IPS-18a (cell line): Measurements from ENCODE around the gene POLD1.

Experiments
- H3K27ac ChIP-seq: one replicate; pipeline ENCODE4 v1.5.1; 2013; ENCODE audit warnings: low read length
- H3K27me3 ChIP-seq: one replicate; pipeline ENCODE4 v1.6.1; 2013; ENCODE audit warnings: mild to moderate bottlenecking, low read length; ENCODE audit not compliant: control insufficient read depth, insufficient read depth
- H3K36me3 ChIP-seq: one replicate; pipeline ENCODE4 v1.6.1; 2013; ENCODE audit warnings: low read depth, low read length; ENCODE audit not compliant: control insufficient read depth
- H3K4me1 ChIP-seq: one replicate; pipeline ENCODE4 v1.6.1; 2013; ENCODE audit warnings: low read depth, low read length; ENCODE audit not compliant: control insufficient read depth
- H3K4me3 ChIP-seq: one replicate; pipeline ENCODE4 v1.5.1; 2013; ENCODE audit warnings: low read length
- H3K9ac ChIP-seq: one replicate; pipeline ENCODE4 v1.6.1; 2013; ENCODE audit warnings: mild to moderate bottlenecking, low read length, moderate library complexity
- H3K9me3 ChIP-seq: one replicate; pipeline ENCODE4 v1.6.1; 2013; ENCODE audit warnings: low read depth, low read length; ENCODE audit not compliant: control insufficient read depth

The POLD1 gene

DNA sequence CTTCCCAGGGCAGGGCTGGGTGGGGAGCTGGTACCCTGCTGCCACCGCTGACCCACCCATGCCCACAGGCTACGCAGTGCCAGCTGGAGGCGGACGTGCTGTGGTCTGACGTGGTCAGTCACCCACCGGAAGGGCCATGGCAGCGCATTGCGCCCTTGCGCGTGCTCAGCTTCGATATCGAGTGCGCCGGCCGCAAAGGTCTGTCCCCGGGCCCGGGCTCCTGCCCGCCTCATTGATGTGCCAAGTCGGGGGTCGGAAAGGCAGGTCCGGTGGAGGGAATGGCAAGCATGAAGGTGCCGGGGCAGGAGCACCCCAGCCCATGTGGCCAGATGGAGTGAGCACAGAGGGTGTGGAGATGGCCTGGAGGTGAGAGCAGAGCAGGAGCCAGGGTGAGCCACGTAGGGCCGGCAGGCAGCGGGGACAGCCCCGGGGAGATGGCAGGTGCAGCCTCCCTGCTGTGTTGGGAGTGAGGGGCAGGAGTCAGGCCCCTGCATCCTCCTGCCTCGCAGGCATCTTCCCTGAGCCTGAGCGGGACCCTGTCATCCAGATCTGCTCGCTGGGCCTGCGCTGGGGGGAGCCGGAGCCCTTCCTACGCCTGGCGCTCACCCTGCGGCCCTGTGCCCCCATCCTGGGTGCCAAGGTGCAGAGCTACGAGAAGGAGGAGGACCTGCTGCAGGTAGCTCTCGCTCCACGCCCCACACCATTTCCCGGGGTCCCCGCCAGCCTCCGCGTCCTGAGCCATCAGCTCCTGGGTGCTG lies 18.6 kb downstream of the POLD1 start:
- no peaks in the 10 kb centered on the region for H3K27me3 ChIP-seq
- H3K9me3 ChIP-seq, result no peaks in the 10 kb centered on the region
- H3K4me3 ChIP-seq, result no peak overlapping the region
- no peak overlapping the region for H3K27ac ChIP-seq
- no peaks in the 10 kb centered on the region for H3K4me1 ChIP-seq
- H3K9ac ChIP-seq, result no peak overlapping the region
- peaks cover 46% of the 10 kb centered on the region for H3K36me3 ChIP-seq

DNA sequence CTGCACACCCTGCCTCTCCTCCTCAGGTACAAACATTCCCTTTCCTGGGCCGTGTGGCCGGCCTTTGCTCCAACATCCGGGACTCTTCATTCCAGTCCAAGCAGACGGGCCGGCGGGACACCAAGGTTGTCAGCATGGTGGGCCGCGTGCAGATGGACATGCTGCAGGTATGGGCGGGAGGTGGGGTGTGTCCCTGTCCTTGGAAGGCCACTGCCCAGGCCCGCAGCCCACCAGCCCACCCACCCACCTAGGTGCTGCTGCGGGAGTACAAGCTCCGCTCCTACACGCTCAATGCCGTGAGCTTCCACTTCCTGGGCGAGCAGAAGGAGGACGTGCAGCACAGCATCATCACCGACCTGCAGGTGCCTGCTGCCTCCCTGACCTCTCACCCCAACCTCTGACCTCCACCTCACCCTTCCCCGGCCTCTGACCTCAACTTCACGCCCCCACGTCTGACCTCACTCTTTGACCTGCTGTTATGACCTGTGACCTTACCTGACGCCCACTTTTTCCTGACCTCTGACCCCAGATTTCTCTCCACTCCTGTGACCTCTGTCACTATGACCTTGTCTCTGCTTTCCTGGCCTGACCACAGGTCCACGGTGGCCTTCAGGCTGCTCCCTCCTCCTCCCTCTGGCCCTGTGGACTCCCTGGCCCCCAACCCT lies 22.1 kb downstream of the POLD1 start:
- Histone ChIP-seq H3K27ac (no peak overlapping the region), H3K4me1 (no peaks in the 10 kb centered on the region), H3K9ac (no peak overlapping the region), H3K36me3 (peaks cover 58% of the 10 kb centered on the region), H3K27me3 (no peaks in the 10 kb centered on the region), H3K9me3 (no peaks in the 10 kb centered on the region), H3K4me3 (no peak overlapping the region)

DNA sequence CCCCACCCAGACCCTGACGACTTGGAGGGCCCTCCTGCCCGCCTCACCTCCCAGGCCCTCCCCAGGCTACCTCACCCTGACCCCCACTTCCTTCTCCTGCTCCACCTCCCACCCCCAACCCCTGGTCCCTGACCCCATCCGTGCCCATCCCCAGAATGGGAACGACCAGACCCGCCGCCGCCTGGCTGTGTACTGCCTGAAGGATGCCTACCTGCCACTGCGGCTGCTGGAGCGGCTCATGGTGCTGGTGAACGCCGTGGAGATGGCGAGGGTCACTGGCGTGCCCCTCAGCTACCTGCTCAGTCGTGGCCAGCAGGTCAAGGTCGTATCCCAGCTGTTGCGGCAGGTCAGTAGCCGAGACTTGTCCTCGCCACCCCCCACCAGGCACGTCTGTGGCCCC lies 22.7 kb downstream of the POLD1 start:
- H3K4me3 ChIP-seq, result no peak overlapping the region
- H3K4me1 ChIP-seq, result no peaks in the 10 kb centered on the region
- H3K9ac ChIP-seq, result no peak overlapping the region
- H3K9me3 ChIP-seq, result no peaks in the 10 kb centered on the region
- H3K27ac ChIP-seq, result no peak overlapping the region
- H3K36me3 ChIP-seq, result peaks cover 58% of the 10 kb centered on the region
- H3K27me3 ChIP-seq, result no peaks in the 10 kb centered on the region

DNA sequence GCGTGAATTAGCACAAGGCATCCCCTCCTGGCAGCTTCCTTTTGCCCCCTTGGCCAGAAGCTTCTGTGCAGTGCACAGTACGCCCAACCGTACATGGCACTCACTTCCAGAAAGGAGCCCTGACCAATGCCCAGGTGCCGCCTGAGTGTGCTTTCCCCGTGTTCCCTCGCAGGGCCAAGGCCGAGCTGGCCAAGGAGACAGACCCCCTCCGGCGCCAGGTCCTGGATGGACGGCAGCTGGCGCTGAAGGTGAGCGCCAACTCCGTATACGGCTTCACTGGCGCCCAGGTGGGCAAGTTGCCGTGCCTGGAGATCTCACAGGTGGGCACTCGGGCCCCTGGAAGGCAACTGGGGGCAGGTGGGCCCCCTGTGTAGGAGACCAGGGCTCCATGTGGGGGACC lies 25.2 kb downstream of the POLD1 start:
- H3K9me3 ChIP-seq, result no peaks in the 10 kb centered on the region
- no peaks in the 10 kb centered on the region for H3K4me1 ChIP-seq
- no peak overlapping the region for H3K4me3 ChIP-seq
- H3K27ac ChIP-seq, result no peak overlapping the region
- H3K9ac ChIP-seq, result no peak overlapping the region
- no peaks in the 10 kb centered on the region for H3K27me3 ChIP-seq
- peaks cover 36% of the 10 kb centered on the region for H3K36me3 ChIP-seq

DNA sequence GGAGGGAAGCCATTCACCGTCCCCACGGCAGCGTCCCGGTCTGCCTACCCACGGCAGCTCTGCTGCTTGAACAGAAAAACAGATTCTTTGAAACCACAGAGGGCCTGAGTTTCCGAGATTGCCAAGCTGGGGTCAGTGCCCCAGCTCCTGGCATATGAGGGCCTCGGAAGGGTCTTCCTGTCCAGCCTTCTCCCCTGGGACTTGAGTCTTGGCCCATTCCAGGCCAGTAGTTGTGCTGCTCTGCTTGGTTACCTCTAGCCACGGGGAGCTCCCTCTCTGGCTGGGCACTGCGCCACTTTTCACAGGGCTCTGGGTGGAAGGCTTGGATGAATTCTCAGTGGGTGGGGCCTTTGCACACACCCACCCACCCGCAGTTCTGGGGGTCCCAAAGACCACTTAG lies 26.0 kb downstream of the POLD1 start:
- no peak overlapping the region for H3K4me3 ChIP-seq
- H3K27ac ChIP-seq, result no peak overlapping the region
- H3K27me3 ChIP-seq, result no peaks in the 10 kb centered on the region
- H3K36me3 ChIP-seq, result peaks cover 34% of the 10 kb centered on the region
- no peak overlapping the region for H3K9ac ChIP-seq
- no peaks in the 10 kb centered on the region for H3K4me1 ChIP-seq
- H3K9me3 ChIP-seq, result no peaks in the 10 kb centered on the region

DNA sequence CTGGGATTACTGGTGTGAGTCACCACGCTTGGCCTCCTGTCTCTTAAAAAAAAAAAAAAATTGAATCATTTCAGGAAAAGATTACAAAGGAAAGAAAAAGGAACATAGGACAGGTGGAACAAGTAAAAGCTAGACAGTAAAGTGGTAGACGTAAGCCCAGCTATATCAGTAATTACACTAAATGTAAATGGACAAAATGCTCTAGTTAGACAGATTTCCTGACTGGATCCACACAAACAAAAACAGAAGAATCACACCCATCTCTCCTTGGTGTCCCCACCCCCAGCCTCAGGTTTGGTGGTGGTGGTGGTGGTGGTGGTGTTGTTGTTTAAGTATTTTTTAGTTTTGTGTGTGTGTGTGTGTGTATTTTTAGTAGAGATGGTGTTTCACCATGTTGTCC lies 28.3 kb downstream of the POLD1 start:
- Histone ChIP-seq H3K4me1 (no peaks in the 10 kb centered on the region), H3K36me3 (peaks cover 17% of the 10 kb centered on the region), H3K9ac (no peak overlapping the region), H3K27me3 (no peaks in the 10 kb centered on the region), H3K27ac (no peak overlapping the region), H3K9me3 (no peaks in the 10 kb centered on the region), H3K4me3 (no peak overlapping the region)

DNA sequence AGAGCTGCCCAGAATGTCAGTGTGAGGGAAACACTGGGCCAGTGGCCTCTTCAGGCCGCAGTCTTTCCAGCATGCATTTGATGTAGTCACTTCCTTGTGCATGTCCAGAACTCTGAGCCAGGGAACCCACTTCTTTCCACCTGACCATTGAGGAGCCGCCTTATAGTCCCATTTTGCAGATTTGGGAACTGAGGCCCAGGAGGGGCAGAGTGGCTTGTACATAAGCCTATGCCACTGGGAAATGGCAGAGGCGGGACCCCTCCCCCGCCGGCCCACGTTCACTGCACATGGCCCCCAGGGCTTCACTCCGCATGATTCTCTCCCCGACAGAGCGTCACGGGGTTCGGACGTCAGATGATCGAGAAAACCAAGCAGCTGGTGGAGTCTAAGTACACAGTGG lies 28.9 kb downstream of the POLD1 start:
- no peaks in the 10 kb centered on the region for H3K27me3 ChIP-seq
- no peaks in the 10 kb centered on the region for H3K4me1 ChIP-seq
- H3K36me3 ChIP-seq, result peaks cover 17% of the 10 kb centered on the region

DNA sequence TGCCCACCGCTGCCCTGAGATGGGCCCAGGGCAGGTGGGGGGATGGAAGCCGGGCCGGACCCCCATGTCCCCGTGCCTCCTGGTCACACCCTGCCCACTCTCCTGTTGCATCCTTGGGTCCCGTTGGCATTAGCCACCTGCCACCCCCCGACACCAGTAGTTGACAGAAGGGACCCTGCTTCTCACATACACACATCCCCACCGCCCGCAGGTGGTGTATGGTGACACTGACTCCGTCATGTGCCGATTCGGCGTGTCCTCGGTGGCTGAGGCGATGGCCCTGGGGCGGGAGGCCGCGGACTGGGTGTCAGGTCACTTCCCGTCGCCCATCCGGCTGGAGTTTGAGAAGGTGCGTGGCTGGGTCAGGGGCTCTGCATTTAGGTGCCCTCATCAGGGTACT lies 29.4 kb downstream of the POLD1 start:
- Histone ChIP-seq H3K9ac (no peak overlapping the region), H3K36me3 (peaks cover 16% of the 10 kb centered on the region)

More for the DNA sequence above, 28.9 kb downstream of the POLD1 start:
- H3K9me3 ChIP-seq, result no peaks in the 10 kb centered on the region
- no peak overlapping the region for H3K27ac ChIP-seq
- H3K9ac ChIP-seq, result no peak overlapping the region
- H3K4me3 ChIP-seq, result no peak overlapping the region

DNA sequence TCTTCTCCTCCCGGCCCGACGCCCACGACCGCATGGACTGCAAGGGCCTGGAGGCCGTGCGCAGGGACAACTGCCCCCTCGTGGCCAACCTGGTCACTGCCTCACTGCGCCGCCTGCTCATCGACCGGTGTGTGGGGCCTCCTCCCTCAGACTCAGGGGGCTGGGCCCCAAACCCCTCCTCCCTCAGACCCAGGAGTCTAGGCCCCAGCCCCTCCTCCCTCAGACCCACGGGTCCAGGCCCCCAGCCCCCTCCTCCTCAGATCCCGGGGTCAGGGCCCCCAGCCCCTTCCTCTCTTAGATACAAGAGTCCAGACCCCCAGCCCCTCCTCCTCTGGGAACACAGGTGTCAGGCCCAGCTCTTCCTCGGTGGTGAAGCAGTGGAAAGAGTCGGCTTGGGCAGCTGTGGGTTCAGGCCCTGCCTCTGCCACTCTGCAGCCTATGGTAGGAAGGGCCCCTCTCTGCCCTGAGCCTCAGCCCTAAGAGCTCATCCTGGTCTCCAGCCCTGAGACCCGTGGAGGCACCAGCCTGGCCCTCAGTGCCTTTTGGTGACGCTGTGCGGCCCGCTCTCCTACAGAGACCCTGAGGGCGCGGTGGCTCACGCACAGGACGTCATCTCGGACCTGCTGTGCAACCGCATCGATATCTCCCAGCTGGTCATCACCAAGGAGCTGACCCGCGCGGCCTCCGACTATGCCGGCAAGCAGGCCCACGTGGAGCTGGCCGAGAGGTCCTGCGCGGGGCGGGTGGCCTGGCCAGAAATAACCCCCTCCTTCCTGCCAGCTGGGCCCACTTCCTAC lies 30.9 kb downstream of the POLD1 start:
- no peak overlapping the region for H3K9ac ChIP-seq
- no peaks in the 10 kb centered on the region for H3K9me3 ChIP-seq
- no peak overlapping the region for H3K27ac ChIP-seq
- no peak overlapping the region for H3K4me3 ChIP-seq
- H3K36me3 ChIP-seq, result peaks cover 6% of the 10 kb centered on the region
- H3K4me1 ChIP-seq, result peaks cover 3% of the 10 kb centered on the region
- peaks cover 13% of the 10 kb centered on the region for H3K27me3 ChIP-seq

More for the DNA sequence above, 29.4 kb downstream of the POLD1 start:
- Histone ChIP-seq H3K4me3 (no peak overlapping the region), H3K9me3 (no peaks in the 10 kb centered on the region), H3K4me1 (no peaks in the 10 kb centered on the region), H3K27ac (no peak overlapping the region), H3K27me3 (no peaks in the 10 kb centered on the region)

DNA sequence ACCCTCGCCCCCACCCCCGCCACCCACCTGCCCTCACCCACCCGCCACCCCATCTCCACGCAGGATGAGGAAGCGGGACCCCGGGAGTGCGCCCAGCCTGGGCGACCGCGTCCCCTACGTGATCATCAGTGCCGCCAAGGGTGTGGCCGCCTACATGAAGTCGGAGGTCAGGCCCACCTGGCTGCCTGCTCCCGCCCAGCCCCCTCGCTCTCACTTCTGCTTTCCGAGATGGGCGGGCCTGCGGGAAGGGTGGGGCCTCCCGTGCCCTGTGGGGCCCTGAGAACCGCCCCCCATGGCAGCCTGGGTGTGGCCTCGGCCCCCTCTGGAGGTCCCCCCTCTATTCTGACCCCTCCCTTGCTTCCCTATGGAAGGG lies 31.5 kb downstream of the POLD1 start:
- Histone ChIP-seq H3K27me3 (peaks cover 13% of the 10 kb centered on the region), H3K27ac (no peak overlapping the region), H3K36me3 (peaks cover under 1% of the 10 kb centered on the region), H3K4me3 (no peak overlapping the region), H3K9ac (no peak overlapping the region), H3K9me3 (no peaks in the 10 kb centered on the region), H3K4me1 (peaks cover 3% of the 10 kb centered on the region)

DNA sequence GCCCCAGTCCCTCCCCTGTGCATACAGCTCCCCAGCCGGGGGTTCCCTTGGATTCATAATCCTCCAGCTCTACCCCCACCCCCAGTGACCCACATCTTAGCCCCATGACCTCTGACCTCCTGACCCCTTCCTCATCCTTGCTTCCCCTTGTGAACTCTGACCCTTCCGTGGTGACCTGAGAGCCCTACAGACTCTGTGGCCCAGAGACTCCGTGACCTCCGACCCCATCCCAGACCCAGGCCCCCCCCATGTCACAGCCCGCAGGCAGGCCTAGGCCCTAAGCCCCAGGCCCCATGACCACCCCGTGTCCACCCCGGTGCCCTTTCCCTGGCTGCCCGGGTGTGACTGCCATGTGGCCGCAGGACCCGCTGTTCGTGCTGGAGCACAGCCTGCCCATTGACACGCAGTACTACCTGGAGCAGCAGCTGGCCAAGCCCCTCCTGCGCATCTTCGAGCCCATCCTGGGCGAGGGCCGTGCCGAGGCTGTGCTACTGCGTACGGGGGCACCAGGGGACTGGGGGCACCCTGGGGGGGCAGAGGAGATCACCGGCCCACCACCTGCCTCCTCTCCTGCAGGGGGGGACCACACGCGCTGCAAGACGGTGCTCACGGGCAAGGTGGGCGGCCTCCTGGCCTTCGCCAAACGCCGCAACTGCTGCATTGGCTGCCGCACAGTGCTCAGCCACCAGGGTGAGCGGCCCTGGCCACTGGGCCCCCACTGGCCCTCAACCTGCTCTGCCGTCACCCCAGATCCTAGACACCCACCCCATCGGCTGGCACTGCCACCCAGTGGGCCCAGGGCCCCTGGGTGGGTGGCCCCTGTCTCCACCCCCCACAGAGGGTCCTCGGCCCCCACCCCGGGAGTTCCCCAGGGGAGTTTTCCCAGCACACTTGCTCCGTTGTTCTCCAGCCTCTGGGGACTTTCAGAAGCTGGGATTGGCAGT lies 32.2 kb downstream of the POLD1 start:
- Histone ChIP-seq H3K9me3 (no peaks in the 10 kb centered on the region), H3K27ac (no peak overlapping the region), H3K27me3 (peaks cover 13% of the 10 kb centered on the region), H3K4me1 (peaks cover 3% of the 10 kb centered on the region), H3K4me3 (no peak overlapping the region), H3K36me3 (no peaks in the 10 kb centered on the region), H3K9ac (no peak overlapping the region)
